T-helper 2 cell treated with Interferon-gamma antibody and Interleukin-4, amounts not matched to agents 5 μg/mL and 100 μg/mL, for 36 hours (primary cell): ENCODE data around the gene SLC7A8.

Source experiments
- DNase-seq: peaks from one replicate; pipeline ENCODE4 v3.0.0; 2021; ENCODE audit warnings: low spot score
- H3K27ac Mint-ChIP-seq: one replicate; pipeline ENCODE4 v1.8.0; 2021; ENCODE audit warnings: mild to moderate bottlenecking, mixed read lengths
- H3K27me3 Mint-ChIP-seq: one replicate; pipeline ENCODE4 v1.8.0; 2021; ENCODE audit warnings: low read depth, mixed read lengths
- H3K36me3 Mint-ChIP-seq: one replicate; pipeline ENCODE4 v1.8.0; 2021; ENCODE audit warnings: low read depth, mixed read lengths
- H3K4me1 Mint-ChIP-seq: one replicate; pipeline ENCODE4 v1.8.0; 2021; ENCODE audit warnings: low read depth, mixed read lengths
- H3K4me3 Mint-ChIP-seq: one replicate; pipeline ENCODE4 v1.8.0; 2022; ENCODE audit warnings: mild to moderate bottlenecking, moderate library complexity, mixed read lengths
- H3K9me3 Mint-ChIP-seq: one replicate; pipeline ENCODE4 v1.8.0; 2021; ENCODE audit warnings: mixed read lengths

SLC7A8 gene

GRCh38 chr14:23141706-23142444 lies 41.6 kb downstream of the SLC7A8 start:
- H3K27me3 Mint-ChIP-seq, result no peaks in the 10 kb centered on the region
- DNase-seq, result no peak
- H3K27ac Mint-ChIP-seq, result no peak overlapping the region

GRCh38 chr14:23140371-23140770 lies 43.1 kb downstream of the SLC7A8 start:
- H3K4me1 Mint-ChIP-seq, result no peaks in the 10 kb centered on the region
- no peaks in the 10 kb centered on the region for H3K9me3 Mint-ChIP-seq
- no peak overlapping the region for H3K27ac Mint-ChIP-seq
- no peak overlapping the region for H3K4me3 Mint-ChIP-seq
- H3K36me3 Mint-ChIP-seq, result no peaks in the 10 kb centered on the region
- DNase-seq, result no peak
- H3K27me3 Mint-ChIP-seq, result no peaks in the 10 kb centered on the region

More at GRCh38 chr14:23141706-23142444, 41.6 kb downstream of the SLC7A8 start:
- H3K9me3 Mint-ChIP-seq, result no peaks in the 10 kb centered on the region
- no peaks in the 10 kb centered on the region for H3K36me3 Mint-ChIP-seq
- H3K4me1 Mint-ChIP-seq, result peaks cover 7% of the 10 kb centered on the region
- no peak overlapping the region for H3K4me3 Mint-ChIP-seq

GRCh38 chr14:23139874-23140273 lies 43.6 kb downstream of the SLC7A8 start:
- Mint-ChIP-seq H3K4me3 (no peak overlapping the region), H3K27ac (no peak overlapping the region), H3K27me3 (no peaks in the 10 kb centered on the region), H3K9me3 (no peaks in the 10 kb centered on the region), H3K4me1 (no peaks in the 10 kb centered on the region), H3K36me3 (no peaks in the 10 kb centered on the region)
- DNase-seq, result no peak

- H3K9me3 Mint-ChIP-seq, result no peaks in the 10 kb centered on the region
- no peak for DNase-seq
- H3K27me3 Mint-ChIP-seq, result no peaks in the 10 kb centered on the region
- H3K36me3 Mint-ChIP-seq, result no peaks in the 10 kb centered on the region
- H3K4me3 Mint-ChIP-seq, result no peak overlapping the region
- no peaks in the 10 kb centered on the region for H3K4me1 Mint-ChIP-seq
- H3K27ac Mint-ChIP-seq, result no peak overlapping the region
These were observed 45.5 kb downstream of the SLC7A8 start for GRCh38 chr14:23137813-23138535.

- Mint-ChIP-seq H3K27me3 (no peaks in the 10 kb centered on the region), H3K27ac (no peak overlapping the region), H3K36me3 (no peaks in the 10 kb centered on the region), H3K4me1 (no peaks in the 10 kb centered on the region), H3K4me3 (no peak overlapping the region), H3K9me3 (no peaks in the 10 kb centered on the region)
- no peak for DNase-seq
These were observed 46.2 kb downstream of the SLC7A8 start for GRCh38 chr14:23137192-23137812.

- Mint-ChIP-seq H3K4me3 (no peak overlapping the region), H3K27ac (no peak overlapping the region), H3K4me1 (no peaks in the 10 kb centered on the region), H3K27me3 (no peaks in the 10 kb centered on the region), H3K9me3 (no peaks in the 10 kb centered on the region), H3K36me3 (no peaks in the 10 kb centered on the region)
- no peak for DNase-seq
These were observed 46.8 kb downstream of the SLC7A8 start for GRCh38 chr14:23136566-23137133.

GRCh38 chr14:23132970-23133369 lies 50.5 kb downstream of the SLC7A8 start:
- Mint-ChIP-seq H3K36me3 (no peaks in the 10 kb centered on the region), H3K4me3 (no peak overlapping the region), H3K4me1 (peaks cover 8% of the 10 kb centered on the region), H3K27me3 (peaks cover 9% of the 10 kb centered on the region), H3K27ac (no peak overlapping the region), H3K9me3 (no peaks in the 10 kb centered on the region)
- no peak for DNase-seq

- H3K9me3 Mint-ChIP-seq, result no peaks in the 10 kb centered on the region
- DNase-seq, result no peak
- H3K4me3 Mint-ChIP-seq, result no peak overlapping the region
- no peaks in the 10 kb centered on the region for H3K36me3 Mint-ChIP-seq
- H3K4me1 Mint-ChIP-seq, result peaks cover 9% of the 10 kb centered on the region
- no peak overlapping the region for H3K27ac Mint-ChIP-seq
- H3K27me3 Mint-ChIP-seq, result peaks cover 9% of the 10 kb centered on the region
These were observed 52.0 kb downstream of the SLC7A8 start for GRCh38 chr14:23131482-23131881.

GRCh38 chr14:23130871-23131270 lies 52.6 kb downstream of the SLC7A8 start:
- DNase-seq, result no peak

GRCh38 chr14:23129759-23130316 lies 53.6 kb downstream of the SLC7A8 start:
- no peak overlapping the region for H3K4me3 Mint-ChIP-seq
- no peaks in the 10 kb centered on the region for H3K9me3 Mint-ChIP-seq
- peaks cover 9% of the 10 kb centered on the region for H3K27me3 Mint-ChIP-seq
- peaks cover 9% of the 10 kb centered on the region for H3K4me1 Mint-ChIP-seq
- DNase-seq, result no peak
- no peak overlapping the region for H3K27ac Mint-ChIP-seq
- no peaks in the 10 kb centered on the region for H3K36me3 Mint-ChIP-seq

More at GRCh38 chr14:23130871-23131270, 52.6 kb downstream of the SLC7A8 start:
- Mint-ChIP-seq H3K36me3 (no peaks in the 10 kb centered on the region), H3K27me3 (peaks cover 9% of the 10 kb centered on the region), H3K9me3 (no peaks in the 10 kb centered on the region), H3K4me3 (no peak overlapping the region), H3K27ac (no peak overlapping the region), H3K4me1 (peaks cover 9% of the 10 kb centered on the region)

GRCh38 chr14:23128969-23129758 lies 54.3 kb downstream of the SLC7A8 start:
- Mint-ChIP-seq H3K36me3 (no peaks in the 10 kb centered on the region), H3K27ac (no peak overlapping the region)

GRCh38 chr14:23127861-23128260 lies 55.6 kb downstream of the SLC7A8 start:
- Mint-ChIP-seq H3K27me3 (peaks cover 9% of the 10 kb centered on the region), H3K4me1 (peaks cover 9% of the 10 kb centered on the region), H3K9me3 (no peaks in the 10 kb centered on the region), H3K27ac (peak overlapping the region; percentile 13), H3K36me3 (no peaks in the 10 kb centered on the region), H3K4me3 (no peak overlapping the region)
- DNase-seq, result no peak

More at GRCh38 chr14:23128969-23129758, 54.3 kb downstream of the SLC7A8 start:
- H3K4me3 Mint-ChIP-seq, result no peak overlapping the region
- no peak for DNase-seq
- H3K9me3 Mint-ChIP-seq, result no peaks in the 10 kb centered on the region
- H3K27me3 Mint-ChIP-seq, result peaks cover 9% of the 10 kb centered on the region
- peaks cover 9% of the 10 kb centered on the region for H3K4me1 Mint-ChIP-seq

GRCh38 chr14:23126548-23127278 lies 56.7 kb downstream of the SLC7A8 start:
- no peak overlapping the region for H3K27ac Mint-ChIP-seq
- no peaks in the 10 kb centered on the region for H3K36me3 Mint-ChIP-seq
- H3K4me3 Mint-ChIP-seq, result no peak overlapping the region
- no peak for DNase-seq
- peaks cover 9% of the 10 kb centered on the region for H3K27me3 Mint-ChIP-seq
- peaks cover 9% of the 10 kb centered on the region for H3K4me1 Mint-ChIP-seq
- no peaks in the 10 kb centered on the region for H3K9me3 Mint-ChIP-seq
